Heart left ventricle (tissue), 16 donors: ENCODE data around the gene GOLGA1. TPM values are rescaled to one million over a fixed set of nuclear protein-coding genes. Genes with fewer than 3 reads are reported as not detected.

Experiments used
- ATAC-seq, 4 donors: fragments of 200-7000 bp; cut with Tn5 transposase; one replicate each; pipeline ENCODE4 v1.9.1; 2020 to 2022; ENCODE audit warnings: moderate library complexity in 4 of 4, mild to moderate bottlenecking in 3 of 4, moderate number of reproducible peaks in 1 of 4
- DNase-seq, 5 donors: peaks; one replicate each; pipeline ENCODE4 v3.0.0-alpha.2; 2020
- H3K27ac ChIP-seq, 12 donors: fragments of 200-600 bp; sonication (generic) in 4 of 12; one replicate each; pipeline versions ENCODE4 v1.5.0 to v1.8.0; 2016 to 2022; ENCODE audit warnings: mild to moderate bottlenecking in 2 of 12
- H3K27me3 ChIP-seq, 9 donors: fragments of 200-600 bp; sonication (generic) in 2 of 9; one replicate each; pipeline versions ENCODE4 v1.5.1 to v1.8.0; 2016 to 2022; ENCODE audit warnings: mild to moderate bottlenecking in 3 of 9
- H3K36me3 ChIP-seq, 9 donors: fragments of 200-600 bp; sonication (generic) in 2 of 9; one replicate each; pipeline versions ENCODE4 v1.5.0 to v1.8.0; 2018 to 2022; ENCODE audit warnings: mild to moderate bottlenecking in 2 of 9
- H3K4me1 ChIP-seq, 12 donors: fragments of 200-600 bp; sonication (generic) in 4 of 12; one replicate each; pipeline versions ENCODE4 v1.5.0 to v1.8.0; 2016 to 2022; ENCODE audit warnings: mild to moderate bottlenecking in 3 of 12
- H3K4me3 ChIP-seq, 12 donors: fragments of 200-600 bp; sonication (generic) in 4 of 12; one replicate each; pipeline versions ENCODE4 v1.5.0 to v1.8.0; 2017 to 2022; ENCODE audit warnings: mild to moderate bottlenecking in 9 of 12, moderate library complexity in 4 of 12
- H3K9me3 ChIP-seq, 12 donors: fragments of 200-600 bp; sonication (generic) in 4 of 12; one replicate each; pipeline versions ENCODE4 v1.5.0 to v1.8.0; 2016 to 2022; ENCODE audit warnings: mild to moderate bottlenecking in 1 of 12
- POLR2A ChIP-seq, 2 donors: fragments of 450-650 bp; IDR thresholded peaks; one replicate each; pipeline ENCODE4 v1.6.1; 2017; ENCODE audit warnings: antibody characterized with exemption in 2 of 2, mild to moderate bottlenecking in 2 of 2, moderate library complexity in 2 of 2
- WGBS, 4 donors: extraction: QIAGEN DNeasy Blood & Tissue Kit in 2 of 4; methylation state at CpG; one replicate each; pipeline versions ENCODE4 v1.1.5 to v1.1.7; 2013 to 2018; 5-methylcytosine and 5-hydroxymethylcytosine counted together
- intact Hi-C, 10 donors: fragments of 100-400 bp; cut with DNase I; formaldehyde crosslinking; loops; one replicate each; pipeline versions ENCODE4 v1.11.1 to v1.14.2; 2022
- polyA plus RNA-seq, 2 donors: library from polyadenylated mRNA; stranded (reverse); fragments of 200-250 nt; gene quantifications; one replicate each; pipeline ENCODE4 v1.2.3, GENCODE V29; 2013
- total RNA-seq, 9 donors: library from RNA; depleted of rRNA in 2 of 9; stranded (reverse); fragments of >200 nt in 2 of 9; fragmentation: NEBNext Ultra II Directional in 3 of 9; extraction: Animal tissue kit (Norgen Biotek cat#: 25700) in 3 of 9; gene quantifications; one replicate each; pipeline versions ENCODE4 v1.1.0 to v1.2.4, GENCODE V29; 2016 to 2023
- TF ChIP-seq, protein P1 (sequence below), 12 donors: fragments of 200-600 bp; sonication (generic) in 4 of 12; IDR thresholded peaks; one replicate each; pipeline versions ENCODE4 v1.5.0 to v1.8.0; 2018 to 2022; ENCODE audit warnings: antibody characterized with exemption in 12 of 12, mild to moderate bottlenecking in 5 of 12
- donor health status: ischemic (EF 13 %, LVEDD 7.1; RV severe dilation, severe dysfunction).
- donor health status: healthy with polysubstance abuse.
- donor health status: DM: no; HTN: yes; CAD: no.
- donor health status: DM: no; HTN: no; CAD: no.
- donor health status: ischemic (EF 25% LVEDD 6.9; RV normal size, moderate dysfunction).
- donor health status: ischemic (EF 25% LVEDD 5.7; RV mildly dilated, moderate dysfunction).
- donor health status: healthy.
- donor health status: DM: yes; HTN: yes; CAD: no.
- donor health status: ischemic (EF 35%, LVEDD 5.7; RV mildly dilated, moderate dysfunction).
- donor health status: nonischemic (EF 11% LVEDD 7.7; RV severe dilation, severe dysfunction).
- donor health status: DM: yes; HTN: yes; CAD: no.
- donor health status: PGD.
- donor health status: ischemic (EF 29% LVEDD 5.4; RV normal size, mild dysfunction).
- donor health status: nonischemic (EF 23%, LVEDD 6.1; RV moderate dilation, normal function).

GOLGA1 gene
- total and polyA plus RNA-seq, 11 donors: 5.8 to 22.9 (median 15.4) TPM

DNA sequence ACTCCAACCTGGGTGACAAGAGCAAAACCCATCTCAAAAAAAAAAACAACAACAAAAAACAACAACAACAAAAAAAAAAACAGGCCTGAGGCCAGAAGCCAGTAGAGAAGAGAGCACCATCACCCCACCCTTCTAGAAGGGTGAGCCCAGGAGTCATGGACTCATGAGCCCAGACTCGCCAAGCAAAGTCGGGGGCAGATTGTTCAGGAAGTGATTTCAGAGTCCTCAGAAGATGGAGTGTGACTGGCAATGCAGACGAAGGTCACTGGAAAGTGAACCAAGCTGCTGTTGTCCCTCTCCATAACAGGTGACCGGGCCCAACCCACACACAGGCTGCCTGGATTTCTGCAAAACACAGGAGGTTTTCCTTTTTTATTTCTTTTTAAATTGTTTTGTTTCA is 96.6 kb downstream of the GOLGA1 start:
- intact Hi-C loops: loop anchor here in 1 of 10 donors (5.0 kb wide), 1 partner anchor 62 kb away; no protein-coding TSS in a partner anchor
- Histone ChIP-seq H3K36me3 (no peaks in the 10 kb centered on the region), H3K27me3 (no peaks in the 10 kb centered on the region), H3K4me1 (peaks cover 0 to 14% (median 2%) of the 10 kb centered on the region in 12 donors), H3K9me3 (no peaks in the 10 kb centered on the region), H3K4me3 (no peak overlapping the region), H3K27ac (no peak overlapping the region)
- no peak for DNase-seq
- 60 to 67% (median 65%) methylated on average over 4 of the region's 4 CpGs for WGBS, 4 donors
- no peak for TF ChIP-seq POLR2A (IDR thresholded peaks at IDR 0.05)
- TF ChIP-seq, protein P1, sequence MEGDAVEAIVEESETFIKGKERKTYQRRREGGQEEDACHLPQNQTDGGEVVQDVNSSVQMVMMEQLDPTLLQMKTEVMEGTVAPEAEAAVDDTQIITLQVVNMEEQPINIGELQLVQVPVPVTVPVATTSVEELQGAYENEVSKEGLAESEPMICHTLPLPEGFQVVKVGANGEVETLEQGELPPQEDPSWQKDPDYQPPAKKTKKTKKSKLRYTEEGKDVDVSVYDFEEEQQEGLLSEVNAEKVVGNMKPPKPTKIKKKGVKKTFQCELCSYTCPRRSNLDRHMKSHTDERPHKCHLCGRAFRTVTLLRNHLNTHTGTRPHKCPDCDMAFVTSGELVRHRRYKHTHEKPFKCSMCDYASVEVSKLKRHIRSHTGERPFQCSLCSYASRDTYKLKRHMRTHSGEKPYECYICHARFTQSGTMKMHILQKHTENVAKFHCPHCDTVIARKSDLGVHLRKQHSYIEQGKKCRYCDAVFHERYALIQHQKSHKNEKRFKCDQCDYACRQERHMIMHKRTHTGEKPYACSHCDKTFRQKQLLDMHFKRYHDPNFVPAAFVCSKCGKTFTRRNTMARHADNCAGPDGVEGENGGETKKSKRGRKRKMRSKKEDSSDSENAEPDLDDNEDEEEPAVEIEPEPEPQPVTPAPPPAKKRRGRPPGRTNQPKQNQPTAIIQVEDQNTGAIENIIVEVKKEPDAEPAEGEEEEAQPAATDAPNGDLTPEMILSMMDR (IDR thresholded peaks at IDR 0.05): no peak
- ATAC-seq: no peak

DNA sequence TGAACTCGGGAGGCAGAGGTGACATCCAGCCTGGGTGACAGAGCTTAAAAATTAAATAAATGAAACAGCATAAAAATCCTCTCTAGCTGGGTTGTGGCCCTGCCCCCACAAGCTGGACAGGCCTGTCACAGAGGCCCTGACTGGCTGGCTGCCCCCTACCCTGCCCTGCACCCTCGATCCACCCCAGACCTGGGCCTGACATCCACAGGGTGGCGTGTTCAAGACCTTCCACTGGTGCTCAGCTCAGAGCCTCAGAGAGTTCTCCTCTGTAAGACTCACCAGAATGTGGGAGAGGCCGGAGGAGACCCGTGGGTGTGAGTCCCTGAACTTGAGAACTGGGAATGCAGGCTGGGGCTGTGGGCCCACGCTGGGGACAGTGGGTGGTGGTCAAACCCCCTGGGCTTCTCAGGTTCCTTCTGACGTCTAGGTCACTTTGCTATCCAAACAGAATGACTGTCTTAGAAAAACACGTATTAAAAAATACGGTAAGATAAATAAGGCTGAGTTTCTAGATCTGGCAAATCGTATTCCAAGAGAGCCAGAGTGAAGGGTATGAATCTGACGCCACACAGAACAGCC is 97.3 kb downstream of the GOLGA1 start:
- WGBS, 4 donors: 86 to 93% (median 88%) methylated on average over 10 to 11 of the region's 11 CpGs
- H3K36me3 ChIP-seq: no peaks in the 10 kb centered on the region
- no peaks in the 10 kb centered on the region for H3K9me3 ChIP-seq
- DNase-seq: no peak
- H3K27me3 ChIP-seq: no peaks in the 10 kb centered on the region
- no peak overlapping the region for H3K27ac ChIP-seq
- H3K4me3 ChIP-seq: no peak overlapping the region
- no peak for ATAC-seq
- TF ChIP-seq POLR2A (IDR thresholded peaks at IDR 0.05): no peak
- TF ChIP-seq, protein P1 (IDR thresholded peaks at IDR 0.05): no peak
- intact Hi-C loops: loop anchor here in 1 of 10 donors (5.0 kb wide), 1 partner anchor 61 kb away; no protein-coding TSS in a partner anchor
- H3K4me1 ChIP-seq: peaks cover 0 to 14% (median 2%) of the 10 kb centered on the region in 12 donors

DNA sequence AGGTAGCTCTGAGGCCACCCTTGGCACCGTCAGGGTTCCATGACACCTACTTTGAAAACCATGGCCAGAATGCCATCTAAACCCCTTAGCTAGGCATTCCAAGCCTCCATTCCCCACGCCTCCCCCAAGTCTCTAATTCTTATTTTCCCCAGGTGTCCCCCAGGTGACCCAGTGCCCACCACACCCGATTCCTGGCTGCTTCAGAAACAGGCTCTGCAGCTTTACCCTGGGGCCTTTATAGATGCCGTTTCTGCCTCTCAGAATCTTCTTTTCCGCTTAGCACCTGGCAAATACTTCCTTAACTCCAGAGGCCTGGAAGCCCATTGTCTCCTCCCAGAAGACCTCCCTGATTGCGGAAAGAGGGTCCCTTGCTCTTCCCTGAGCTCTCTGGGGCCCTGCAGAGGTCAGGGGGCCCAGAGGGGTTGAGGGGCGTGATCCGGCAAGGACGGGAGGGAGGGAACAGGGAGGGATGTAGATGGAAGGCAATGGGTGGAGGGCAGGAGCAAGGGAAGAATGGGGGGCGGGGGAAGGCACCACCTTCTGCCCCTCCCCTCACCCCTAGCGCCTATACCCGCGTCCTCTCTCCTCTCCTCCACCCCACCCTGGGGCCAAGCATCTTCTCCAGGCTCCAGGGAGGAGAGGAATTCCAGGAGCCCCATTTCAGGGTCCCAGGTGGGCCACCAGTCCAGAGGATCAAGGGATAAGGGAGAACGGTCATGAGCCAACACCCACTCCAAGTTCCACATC is 99.6 kb downstream of the GOLGA1 start:
- no peak for DNase-seq
- 84 to 87% (median 85%) methylated on average over 14 of the region's 14 CpGs for WGBS, 4 donors
- H3K9me3 ChIP-seq: no peaks in the 10 kb centered on the region
- intact Hi-C loops: loop anchor here in 1 of 10 donors (5.0 kb wide), 1 partner anchor 59 kb away; no protein-coding TSS in a partner anchor
- H3K36me3 ChIP-seq: no peaks in the 10 kb centered on the region
- no peak overlapping the region for H3K4me3 ChIP-seq
- no peaks in the 10 kb centered on the region for H3K27me3 ChIP-seq
- H3K4me1 ChIP-seq: peaks cover 0 to 16% (median 2%) of the 10 kb centered on the region in 12 donors
- H3K27ac ChIP-seq: peak overlapping the region in 1 of 12 donors; percentile 38
- no peak for ATAC-seq
- TF ChIP-seq POLR2A (IDR thresholded peaks at IDR 0.05): no peak
- TF ChIP-seq, protein P1 (IDR thresholded peaks at IDR 0.05): no peak

DNA sequence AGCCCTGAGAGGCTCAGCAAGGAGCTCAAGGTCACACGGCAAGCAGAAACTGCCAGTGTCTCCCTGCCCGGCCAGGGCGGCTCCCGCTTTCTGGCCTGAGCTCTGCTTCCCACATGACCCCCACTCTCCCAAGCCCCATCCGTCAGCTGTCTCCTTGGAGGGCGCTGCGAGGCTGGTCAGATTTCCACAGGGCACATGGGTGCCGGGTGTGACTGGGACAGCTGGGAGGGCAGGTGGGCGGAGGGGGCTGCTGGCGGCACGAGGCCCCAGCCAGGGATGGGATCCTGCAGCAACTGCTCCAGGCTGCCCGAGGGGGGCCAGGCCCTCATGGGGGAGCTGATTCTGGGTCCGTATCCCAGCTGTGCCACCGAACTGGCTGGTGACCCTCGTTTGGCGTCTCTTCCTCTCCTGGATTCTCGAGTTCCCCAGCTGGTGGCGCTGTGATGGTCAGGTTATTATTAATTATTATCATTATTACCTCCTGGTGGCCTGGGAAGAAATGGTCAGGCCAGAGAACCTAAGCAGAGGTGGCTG is 100.5 kb downstream of the GOLGA1 start:
- Histone ChIP-seq H3K9me3 (no peaks in the 10 kb centered on the region), H3K4me1 (peaks cover 0 to 25% (median 7%) of the 10 kb centered on the region in 12 donors), H3K27ac (peak overlapping the region in 7 of 12 donors; percentile 5 to 54 (median 45)), H3K4me3 (no peak overlapping the region), H3K36me3 (no peaks in the 10 kb centered on the region), H3K27me3 (no peaks in the 10 kb centered on the region)
- TF ChIP-seq, protein P1 (IDR thresholded peaks at IDR 0.05): peak in 8 of 12 donors; percentile 14 to 40 (median 24)
- TF ChIP-seq POLR2A (IDR thresholded peaks at IDR 0.05): no peak
- DNase-seq (peak in 1 of 5 donors; percentile 38), ATAC-seq (peak in 3 of 4 donors; percentile 8 to 41 (median 35))
- intact Hi-C loops: loop anchor here in 1 of 10 donors (5.0 kb wide), 1 partner anchor 58 kb away; no protein-coding TSS in a partner anchor
- 65 to 70% (median 67%) methylated on average over 10 to 18 of the region's 18 CpGs for WGBS, 4 donors
